HEK293 (cell line): ENCODE data around the gene PRKCE.

ENCODE experiments used
- CTCF ChIA-PET: fragments of 350-600 bp; formaldehyde crosslinking; extraction: SDS; loops from one replicate; lab custom pipeline; 2021; ENCODE audit warnings: antibody characterized with exemption; lab: Yijun Ruan, JAX
- POLR2A ChIA-PET: fragments of 300-600 bp; formaldehyde crosslinking; extraction: SDS; loops from one replicate; lab custom pipeline; 2020; ENCODE audit warnings: antibody characterized with exemption, inconsistent platforms; lab: Yijun Ruan, JAX
- H3K27ac ChIP-seq: fragments of 200-500 bp; sonication (Bioruptor generic); 2 replicates; pipeline ENCODE4 v1.5.1; 2014; ENCODE audit warnings: low read depth, low read length, control low read depth, inconsistent platforms; ENCODE audit errors: extremely low read depth
- H3K36me3 ChIP-seq, 2 experiments: fragments of 200-500 bp in 1 of 2; sonication (Bioruptor generic) in 1 of 2; 1 replicate in 1 of 2; 2 replicates in 1 of 2; pipeline ENCODE4 v1.5.1; 2014 to 2017; ENCODE audit warnings: inconsistent platforms in 2 of 2, low read length in 2 of 2; ENCODE audit not compliant: control insufficient read depth in 2 of 2, insufficient read depth in 1 of 2
- H3K4me1 ChIP-seq: fragments of 200-500 bp; sonication (Bioruptor generic); 2 replicates; pipeline ENCODE4 v1.5.1; 2014; ENCODE audit warnings: mild to moderate bottlenecking, low read length, inconsistent platforms; ENCODE audit not compliant: control insufficient read depth, insufficient read depth
- H3K4me3 ChIP-seq: 2 replicates; pipeline ENCODE4 v1.5.1; 2011; ENCODE audit warnings: low read depth, mild to moderate bottlenecking, control low read depth, low read length, moderate library complexity
- H3K9me3 ChIP-seq: fragments of 200-500 bp; sonication (Bioruptor generic); 2 replicates; pipeline ENCODE4 v1.5.1; 2014; ENCODE audit warnings: low read depth, low read length, inconsistent platforms; ENCODE audit not compliant: control insufficient read depth, insufficient read depth
- BCL11A ChIP-seq: fragments of 450-650 bp; formaldehyde crosslinking; IDR thresholded peaks from 2 replicates; pipeline ENCODE4 v1.5.1; 2016; ENCODE audit warnings: low read depth, missing biosample characterization, missing genetic modification characterization
- FEZF1 ChIP-seq: fragments of 450-650 bp; formaldehyde crosslinking; IDR thresholded peaks from 2 replicates; pipeline ENCODE4 v1.5.1; 2016; ENCODE audit warnings: missing biosample characterization, missing genetic modification characterization
- PATZ1 ChIP-seq: fragments of 450-650 bp; formaldehyde crosslinking; IDR thresholded peaks from 2 replicates; pipeline ENCODE4 v1.5.1; 2016; ENCODE audit warnings: missing biosample characterization, missing genetic modification characterization
- PRDM10 ChIP-seq: fragments of 450-650 bp; formaldehyde crosslinking; IDR thresholded peaks from 2 replicates; pipeline ENCODE4 v1.5.1; 2016; ENCODE audit warnings: missing biosample characterization, missing genetic modification characterization
- PRDM6 ChIP-seq: fragments of 450-650 bp; formaldehyde crosslinking; IDR thresholded peaks from 2 replicates; pipeline ENCODE4 v1.5.1; 2017; ENCODE audit warnings: missing biosample characterization, missing genetic modification characterization
- SP2 ChIP-seq: fragments of 450-650 bp; formaldehyde crosslinking; IDR thresholded peaks from 2 replicates; pipeline ENCODE4 v1.5.1; 2016; ENCODE audit warnings: missing biosample characterization, missing genetic modification characterization
- YY2 ChIP-seq: fragments of 450-650 bp; formaldehyde crosslinking; IDR thresholded peaks from 2 replicates; pipeline ENCODE4 v1.5.1; 2016; ENCODE audit warnings: missing biosample characterization, missing genetic modification characterization
- ZBTB6 ChIP-seq: fragments of 450-650 bp; formaldehyde crosslinking; IDR thresholded peaks from 2 replicates; pipeline ENCODE4 v1.5.1; 2017; ENCODE audit warnings: missing biosample characterization, missing genetic modification characterization
- ZNF266 ChIP-seq: fragments of 450-650 bp; formaldehyde crosslinking; IDR thresholded peaks from 2 replicates; pipeline ENCODE4 v1.5.1; 2016; ENCODE audit warnings: missing biosample characterization, missing genetic modification characterization, low read depth
- ZNF311 ChIP-seq: fragments of 450-650 bp; formaldehyde crosslinking; IDR thresholded peaks from 2 replicates; pipeline ENCODE4 v1.5.1; 2017; ENCODE audit warnings: missing biosample characterization, missing genetic modification characterization, borderline replicate concordance
- ZNF350 ChIP-seq: fragments of 450-650 bp; formaldehyde crosslinking; IDR thresholded peaks from 2 replicates; pipeline ENCODE4 v1.5.0; 2017; ENCODE audit warnings: missing biosample characterization, mild to moderate bottlenecking, missing genetic modification characterization
- ZNF398 ChIP-seq: fragments of 450-650 bp; formaldehyde crosslinking; IDR thresholded peaks from 2 replicates; pipeline ENCODE4 v1.5.1; 2017; ENCODE audit warnings: missing biosample characterization, missing genetic modification characterization
- ZNF433 ChIP-seq: fragments of 450-650 bp; formaldehyde crosslinking; IDR thresholded peaks from 2 replicates; pipeline ENCODE4 v1.5.1; 2016; ENCODE audit warnings: missing biosample characterization, missing genetic modification characterization, low read depth
- ZNF560 ChIP-seq: fragments of 450-650 bp; formaldehyde crosslinking; IDR thresholded peaks from 2 replicates; pipeline ENCODE4 v1.5.1; 2017; ENCODE audit warnings: missing biosample characterization, missing genetic modification characterization, borderline replicate concordance
- ZNF580 ChIP-seq: fragments of 450-650 bp; formaldehyde crosslinking; IDR thresholded peaks from 2 replicates; pipeline ENCODE4 v1.5.1; 2016; ENCODE audit warnings: missing biosample characterization, missing genetic modification characterization
- ZNF585B ChIP-seq: fragments of 450-650 bp; formaldehyde crosslinking; IDR thresholded peaks from 2 replicates; pipeline ENCODE4 v1.5.1; 2016; ENCODE audit warnings: missing biosample characterization, missing genetic modification characterization
- ZNF830 ChIP-seq: fragments of 450-650 bp; IDR thresholded peaks from 2 replicates; pipeline ENCODE4 v1.5.0; 2018; ENCODE audit warnings: missing biosample characterization, missing genetic modification characterization, low read depth, mild to moderate bottlenecking, moderate library complexity
- ZSCAN18 ChIP-seq: fragments of 450-650 bp; formaldehyde crosslinking; IDR thresholded peaks from 2 replicates; pipeline ENCODE4 v1.5.1; 2016; ENCODE audit warnings: missing biosample characterization, missing genetic modification characterization
- ZSCAN5A ChIP-seq: fragments of 450-650 bp; formaldehyde crosslinking; IDR thresholded peaks from 2 replicates; pipeline ENCODE4 v1.5.1; 2016; ENCODE audit warnings: missing biosample characterization, missing genetic modification characterization

Gene PRKCE

GRCh38 chr2:45884126-45884525 is 232.7 kb downstream of the PRKCE start:
- TF ChIP-seq ZNF830 (tag by site-specific recombination): no peak
- TF ChIP-seq ZSCAN18 (tag by site-specific recombination): no peak
- TF ChIP-seq SP2 (tag by site-specific recombination): no peak
- no peak for TF ChIP-seq ZNF266
- TF ChIP-seq PRDM6 (tag by site-specific recombination): no peak
- no peak for TF ChIP-seq BCL11A (tag by site-specific recombination)
- TF ChIP-seq PATZ1 (tag by site-specific recombination): no peak
- no peak for TF ChIP-seq ZNF433 (tag by site-specific recombination)
- TF ChIP-seq ZBTB6 (tag by site-specific recombination): no peak
- no peak for TF ChIP-seq PRDM10 (tag by site-specific recombination)
- no peak for TF ChIP-seq ZNF580 (tag by site-specific recombination)
- Histone ChIP-seq H3K27ac (no peak overlapping the region), H3K9me3 (no peaks in the 10 kb centered on the region), H3K4me1 (peaks cover 3% of the 10 kb centered on the region; the same call in 1 of the 2 replicates), H3K4me3 (no peak overlapping the region), H3K36me3 (no peaks in the 10 kb centered on the region)
- ChIA-PET CTCF (no interaction called here), POLR2A (interaction anchor here (0.8 kb wide), 1 partner anchor 120 kb away, joined by 4 read pairs; no protein-coding TSS in a partner anchor)

DNA sequence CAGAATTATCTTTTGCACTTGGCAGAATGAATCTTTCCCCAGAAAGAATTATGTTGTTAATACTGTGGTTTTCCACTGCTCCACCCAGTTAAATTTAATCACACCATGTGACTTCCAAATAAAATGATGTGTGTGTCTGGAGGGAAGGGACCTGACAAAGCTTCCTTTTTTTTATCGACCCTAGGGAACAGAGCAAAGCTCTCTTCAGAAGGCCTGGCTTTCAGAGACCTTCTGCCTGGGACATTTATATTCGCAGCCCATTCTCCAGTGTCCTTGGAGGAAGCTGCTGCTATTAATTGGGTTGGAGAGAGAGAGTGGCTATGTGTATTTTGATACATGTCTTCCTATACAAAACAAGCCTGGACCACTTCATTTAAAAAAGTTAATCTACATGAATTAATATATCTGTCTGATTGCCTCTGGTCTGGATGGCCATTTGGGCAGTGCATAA is 233.7 kb downstream of the PRKCE start:
- Histone ChIP-seq H3K27ac (no peak overlapping the region), H3K36me3 (no peaks in the 10 kb centered on the region), H3K4me1 (peaks cover 3% of the 10 kb centered on the region; the same call in 1 of the 2 replicates), H3K4me3 (no peak overlapping the region), H3K9me3 (no peaks in the 10 kb centered on the region)
- CTCF ChIA-PET: no interaction called here
- POLR2A ChIA-PET: no interaction called here
- no peak for TF ChIP-seq ZNF398
- TF ChIP-seq ZNF585B (tag by site-specific recombination): no peak
- no peak for TF ChIP-seq FEZF1 (tag by site-specific recombination)
- no peak for TF ChIP-seq ZNF350 (tag by site-specific recombination)
- TF ChIP-seq ZSCAN5A: no peak
- no peak for TF ChIP-seq ZNF580 (tag by site-specific recombination)
- no peak for TF ChIP-seq YY2 (tag by site-specific recombination)
- no peak for TF ChIP-seq ZNF311 (tag by site-specific recombination)
- TF ChIP-seq ZNF560 (tag by site-specific recombination): no peak
